ENCODE measurements around the gene POLR2H.

The POLR2H gene

DNA sequence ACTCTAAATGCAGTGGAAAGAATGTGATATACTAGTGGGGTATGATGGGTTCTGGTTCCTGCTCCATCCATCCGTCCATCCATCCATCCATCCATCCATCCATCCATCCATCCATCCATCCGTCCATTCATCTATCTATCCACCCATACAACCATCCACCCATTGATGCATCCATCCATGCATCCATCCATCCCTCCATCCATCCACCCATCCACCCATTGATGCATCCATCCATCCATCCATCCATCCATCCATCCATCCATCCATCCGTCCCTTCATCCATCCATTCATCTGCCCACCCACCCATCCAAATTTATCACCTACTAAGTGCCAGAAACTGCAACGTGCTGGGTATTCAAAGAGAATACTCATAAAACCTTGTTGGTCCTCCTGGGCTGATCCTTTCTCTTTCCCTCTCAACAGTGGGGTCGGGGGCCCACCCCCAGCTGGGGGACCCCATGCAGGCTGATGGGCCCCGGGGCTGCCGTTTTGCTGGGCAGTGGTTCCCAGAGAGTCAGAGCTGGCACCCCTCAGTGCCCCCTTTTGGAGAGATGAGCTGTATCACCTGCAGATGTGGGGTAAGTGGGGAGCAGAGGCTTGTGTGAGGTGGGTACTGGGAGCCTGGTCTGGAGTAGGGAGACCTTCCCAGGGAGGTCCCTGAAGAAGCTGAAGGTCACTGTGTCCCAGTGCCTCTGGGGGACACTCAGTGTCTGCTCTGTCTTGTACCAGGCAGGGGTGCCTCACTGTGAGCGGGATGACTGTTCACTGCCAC is 26.8 kb downstream of the POLR2H start:
- no peak for DNase-seq

DNA sequence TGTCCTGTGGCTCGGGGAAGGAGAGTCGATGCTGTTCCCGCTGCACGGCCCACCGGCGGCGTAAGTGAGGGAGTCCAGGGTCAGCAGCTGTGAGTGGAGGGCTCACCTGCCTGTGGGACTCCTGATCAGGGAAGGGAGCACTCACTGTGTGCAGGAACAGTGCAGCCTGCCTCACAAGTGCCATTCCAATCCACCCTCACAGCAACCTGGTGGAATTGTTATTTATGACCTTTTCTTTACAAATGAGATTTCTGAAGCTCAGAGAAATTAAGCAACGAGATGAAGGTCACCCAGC is 27.4 kb downstream of the POLR2H start:
- DNase-seq, result no peak

- DNase-seq, result no peak
These were observed 27.9 kb downstream of the POLR2H start for GRCh38 chr3:184389384-184389783.

GRCh38 chr3:184389935-184390528 is 28.5 kb downstream of the POLR2H start:
- no peak for DNase-seq

GRCh38 chr3:184391266-184391665 is 29.8 kb downstream of the POLR2H start:
- DNase-seq, result no peak

DNA sequence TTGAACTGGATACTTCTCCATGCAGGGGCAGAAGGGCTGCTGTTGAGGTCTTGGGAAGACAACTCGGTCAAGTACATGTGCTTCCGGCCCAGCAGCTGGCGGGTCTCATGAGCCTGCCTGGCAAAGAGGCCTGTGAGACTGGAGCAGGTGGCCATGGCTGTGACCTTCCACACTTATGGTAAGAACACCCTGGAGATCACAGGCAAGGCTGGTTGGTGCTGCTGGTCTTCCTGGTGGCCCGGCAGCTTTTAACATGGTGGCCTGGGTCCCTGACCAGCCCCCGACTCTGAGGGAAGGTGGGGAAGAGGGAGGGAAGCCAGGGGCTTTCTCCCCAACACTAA is 33.8 kb downstream of the POLR2H start:
- DNase-seq, result no peak

DNA sequence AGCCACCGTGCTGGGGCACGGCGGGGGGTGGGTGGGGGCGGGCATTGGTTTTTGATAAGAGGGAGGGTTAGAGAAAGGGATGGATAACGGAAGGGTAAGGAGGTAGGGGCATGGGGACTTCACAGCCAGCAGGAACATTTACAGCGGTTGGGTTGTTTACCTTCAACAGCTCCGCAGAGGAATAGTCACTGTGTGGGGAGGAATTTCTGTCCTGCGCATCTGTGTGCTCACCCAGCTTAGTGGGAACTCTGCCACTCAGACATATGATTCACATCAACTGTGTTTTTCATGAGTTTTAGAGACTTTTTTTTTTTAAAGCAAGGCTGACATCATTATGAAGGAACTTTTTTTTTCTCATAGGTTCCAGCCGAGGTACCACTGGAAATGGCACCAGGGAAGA is 37.9 kb downstream of the POLR2H start:
- DNase-seq, result no peak

DNA sequence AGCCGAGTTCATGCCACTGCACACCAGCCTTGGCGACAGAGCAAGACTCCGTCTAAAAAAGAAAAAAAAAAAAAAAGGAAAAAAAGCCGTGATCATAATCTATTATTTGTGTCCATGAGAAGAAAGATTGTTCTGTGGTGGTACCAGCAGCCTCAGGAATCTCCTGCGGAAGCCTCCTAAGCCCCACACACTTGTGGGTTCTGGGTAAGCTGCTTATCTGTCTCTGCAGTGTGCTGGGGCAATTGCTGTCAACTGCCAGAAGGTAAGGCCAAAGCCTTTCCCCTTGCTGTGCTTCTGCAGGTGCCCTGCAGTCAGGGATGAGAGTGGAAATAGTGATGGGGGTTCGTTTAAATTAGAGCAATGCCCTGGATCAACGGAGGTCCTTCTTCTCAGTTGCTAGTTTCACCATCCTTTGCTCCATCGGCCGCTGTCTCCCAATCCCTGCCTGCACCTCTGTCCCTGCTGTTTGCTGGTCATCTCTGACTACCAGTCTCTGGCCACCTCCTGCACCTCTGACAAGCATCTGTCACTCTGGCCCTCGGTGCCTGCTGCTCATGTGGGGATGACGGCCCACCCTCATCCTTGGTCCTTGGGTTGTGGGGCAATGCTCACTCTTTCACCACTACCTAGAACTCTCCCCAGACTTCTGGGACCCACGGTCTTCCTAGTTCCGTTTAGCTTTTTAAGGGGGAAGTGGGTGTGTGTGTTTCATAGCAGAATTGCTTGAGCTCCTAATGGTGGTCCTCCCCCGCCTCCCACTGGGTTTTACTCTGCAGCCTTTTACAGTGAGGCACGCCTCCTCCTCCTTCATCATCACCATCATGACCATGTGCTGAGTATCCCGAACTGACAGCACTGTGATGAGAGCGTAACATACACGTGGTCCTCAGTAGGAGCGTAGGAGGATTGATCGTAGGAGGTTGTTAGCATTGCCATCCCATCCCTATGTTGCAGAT is 43.8 kb downstream of the POLR2H start:
- no peak for DNase-seq

GRCh38 chr3:184409331-184409926 is 47.9 kb downstream of the POLR2H start:
- no peak for DNase-seq

GRCh38 chr3:184409946-184410500 is 48.5 kb downstream of the POLR2H start:
- no peak for DNase-seq

- DNase-seq, result no peak
These were observed 53.1 kb downstream of the POLR2H start for GRCh38 chr3:184414418-184415202.

GRCh38 chr3:184415203-184415490 is 53.6 kb downstream of the POLR2H start:
- DNase-seq, result no peak

DNA sequence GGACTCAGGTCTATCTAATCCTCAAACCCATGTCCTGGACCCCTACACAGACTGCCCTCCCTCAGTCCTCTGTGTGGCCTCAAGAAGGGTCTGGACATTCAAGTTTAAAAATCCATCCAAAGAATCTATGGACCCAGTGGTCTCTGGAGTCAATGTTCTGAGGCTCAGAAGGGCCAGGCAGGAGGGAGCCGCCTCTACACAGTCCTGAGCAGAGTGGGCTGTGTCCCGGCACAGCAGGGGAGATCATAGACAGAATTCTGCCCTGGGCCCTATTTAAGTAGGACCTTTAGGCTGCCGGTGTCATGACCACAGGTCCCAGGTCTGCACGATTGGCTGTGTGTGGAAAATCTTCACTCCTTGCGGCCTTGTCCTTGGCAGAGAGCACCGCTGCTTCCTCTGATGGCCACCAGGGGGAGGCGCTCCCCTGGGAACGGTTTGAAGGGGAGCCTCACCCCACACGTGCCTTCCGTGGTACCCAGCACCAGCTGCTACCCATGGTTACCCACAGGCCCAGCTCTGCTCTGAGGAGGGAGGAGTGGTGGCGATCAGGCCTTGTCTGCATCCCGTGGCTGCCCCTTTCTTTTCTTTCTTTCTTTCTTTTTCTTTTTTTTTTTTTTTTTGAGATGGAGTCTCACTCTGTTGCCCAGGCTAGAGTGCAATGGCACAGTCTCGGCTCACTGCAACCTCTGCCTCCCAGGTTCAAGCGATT is 56.3 kb downstream of the POLR2H start:
- no peak for DNase-seq

Data from cortex of kidney (tissue), 1 donor.